Heart left ventricle (tissue), 16 donors: ENCODE results near the gene RTN1. TPM values are rescaled to one million over a fixed set of nuclear protein-coding genes. Genes with fewer than 3 reads are reported as not detected.

Experiments
- ATAC-seq, 4 donors: fragments of 200-7000 bp; cut with Tn5 transposase; one replicate each; pipeline ENCODE4 v1.9.1; 2020 to 2022; ENCODE audit warnings: moderate library complexity in 4 of 4, mild to moderate bottlenecking in 3 of 4, moderate number of reproducible peaks in 1 of 4
- DNase-seq, 5 donors: peaks; one replicate each; pipeline ENCODE4 v3.0.0-alpha.2; 2020
- H3K27ac ChIP-seq, 12 donors: fragments of 200-600 bp; sonication (generic) in 4 of 12; one replicate each; pipeline versions ENCODE4 v1.5.0 to v1.8.0; 2016 to 2022; ENCODE audit warnings: mild to moderate bottlenecking in 2 of 12
- H3K27me3 ChIP-seq, 9 donors: fragments of 200-600 bp; sonication (generic) in 2 of 9; one replicate each; pipeline versions ENCODE4 v1.5.1 to v1.8.0; 2016 to 2022; ENCODE audit warnings: mild to moderate bottlenecking in 3 of 9
- H3K36me3 ChIP-seq, 9 donors: fragments of 200-600 bp; sonication (generic) in 2 of 9; one replicate each; pipeline versions ENCODE4 v1.5.0 to v1.8.0; 2018 to 2022; ENCODE audit warnings: mild to moderate bottlenecking in 2 of 9
- H3K4me1 ChIP-seq, 12 donors: fragments of 200-600 bp; sonication (generic) in 4 of 12; one replicate each; pipeline versions ENCODE4 v1.5.0 to v1.8.0; 2016 to 2022; ENCODE audit warnings: mild to moderate bottlenecking in 3 of 12
- H3K4me3 ChIP-seq, 12 donors: fragments of 200-600 bp; sonication (generic) in 4 of 12; one replicate each; pipeline versions ENCODE4 v1.5.0 to v1.8.0; 2017 to 2022; ENCODE audit warnings: mild to moderate bottlenecking in 9 of 12, moderate library complexity in 4 of 12
- H3K9me3 ChIP-seq, 12 donors: fragments of 200-600 bp; sonication (generic) in 4 of 12; one replicate each; pipeline versions ENCODE4 v1.5.0 to v1.8.0; 2016 to 2022; ENCODE audit warnings: mild to moderate bottlenecking in 1 of 12
- CTCF ChIP-seq, 12 donors: fragments of 200-600 bp; sonication (generic) in 4 of 12; IDR thresholded peaks; one replicate each; pipeline versions ENCODE4 v1.5.0 to v1.8.0; 2018 to 2022; ENCODE audit warnings: antibody characterized with exemption in 12 of 12, mild to moderate bottlenecking in 5 of 12
- POLR2A ChIP-seq, 2 donors: fragments of 450-650 bp; IDR thresholded peaks; one replicate each; pipeline ENCODE4 v1.6.1; 2017; ENCODE audit warnings: antibody characterized with exemption in 2 of 2, mild to moderate bottlenecking in 2 of 2, moderate library complexity in 2 of 2
- WGBS, 4 donors: extraction: QIAGEN DNeasy Blood & Tissue Kit in 2 of 4; methylation state at CpG; one replicate each; pipeline versions ENCODE4 v1.1.5 to v1.1.7; 2013 to 2018; 5-methylcytosine and 5-hydroxymethylcytosine counted together
- intact Hi-C, 10 donors: fragments of 100-400 bp; cut with DNase I; formaldehyde crosslinking; loops; one replicate each; pipeline versions ENCODE4 v1.11.1 to v1.14.2; 2022
- polyA plus RNA-seq, 2 donors: library from polyadenylated mRNA; stranded (reverse); fragments of 200-250 nt; gene quantifications; one replicate each; pipeline ENCODE4 v1.2.3, GENCODE V29; 2013
- total RNA-seq, 9 donors: library from RNA; depleted of rRNA in 2 of 9; stranded (reverse); fragments of >200 nt in 2 of 9; fragmentation: NEBNext Ultra II Directional in 3 of 9; extraction: Animal tissue kit (Norgen Biotek cat#: 25700) in 3 of 9; gene quantifications; one replicate each; pipeline versions ENCODE4 v1.1.0 to v1.2.4, GENCODE V29; 2016 to 2023
- donor health status: ischemic (EF 13 %, LVEDD 7.1; RV severe dilation, severe dysfunction).
- donor health status: healthy with polysubstance abuse.
- donor health status: DM: no; HTN: yes; CAD: no.
- donor health status: DM: no; HTN: no; CAD: no.
- donor health status: ischemic (EF 25% LVEDD 6.9; RV normal size, moderate dysfunction).
- donor health status: ischemic (EF 25% LVEDD 5.7; RV mildly dilated, moderate dysfunction).
- donor health status: healthy.
- donor health status: DM: yes; HTN: yes; CAD: no.
- donor health status: ischemic (EF 35%, LVEDD 5.7; RV mildly dilated, moderate dysfunction).
- donor health status: nonischemic (EF 11% LVEDD 7.7; RV severe dilation, severe dysfunction).
- donor health status: DM: yes; HTN: yes; CAD: no.
- donor health status: PGD.
- donor health status: ischemic (EF 29% LVEDD 5.4; RV normal size, mild dysfunction).
- donor health status: nonischemic (EF 23%, LVEDD 6.1; RV moderate dilation, normal function).

Gene RTN1
- total and polyA plus RNA-seq, 11 donors, result 0.15 to 8.4 (median 0.90) TPM

GRCh38 chr14:59832653-59833294, 37.8 kb downstream of the RTN1 start:
- intact Hi-C loops, result no loop called here
- DNase-seq, result no peak
- peaks cover 0 to 18% (median 0%) of the 10 kb centered on the region in 9 donors for H3K27me3 ChIP-seq
- H3K4me1 ChIP-seq, result peaks cover 0 to 10% (median 0%) of the 10 kb centered on the region in 12 donors
- no peak overlapping the region for H3K4me3 ChIP-seq
- TF ChIP-seq CTCF (IDR thresholded peaks at IDR 0.05) (no peak), POLR2A (IDR thresholded peaks at IDR 0.05) (no peak)
- no peak for ATAC-seq
- 76 to 89% (median 82%) methylated on average over 2 of the region's 2 CpGs for WGBS, 4 donors
- no peaks in the 10 kb centered on the region for H3K36me3 ChIP-seq
- no peak overlapping the region for H3K27ac ChIP-seq
- H3K9me3 ChIP-seq, result no peaks in the 10 kb centered on the region

- intact Hi-C loops, result no loop called here
- Histone ChIP-seq H3K4me3 (no peak overlapping the region), H3K4me1 (peaks cover 0 to 10% (median 0%) of the 10 kb centered on the region in 12 donors), H3K27ac (no peak overlapping the region), H3K9me3 (no peaks in the 10 kb centered on the region), H3K36me3 (no peaks in the 10 kb centered on the region), H3K27me3 (peaks cover 0 to 18% (median 0%) of the 10 kb centered on the region in 9 donors)
- 77 to 82% (median 79%) methylated on average over 2 of the region's 2 CpGs for WGBS, 4 donors
- DNase-seq, result no peak
- no peak for TF ChIP-seq CTCF (IDR thresholded peaks at IDR 0.05)
- no peak for TF ChIP-seq POLR2A (IDR thresholded peaks at IDR 0.05)
- no peak for ATAC-seq
These were observed 39.4 kb downstream of the RTN1 start for GRCh38 chr14:59831121-59831730.

GRCh38 chr14:59830338-59830734, 40.2 kb downstream of the RTN1 start:
- TF ChIP-seq CTCF (IDR thresholded peaks at IDR 0.05) (no peak), POLR2A (IDR thresholded peaks at IDR 0.05) (no peak)
- Histone ChIP-seq H3K4me3 (no peak overlapping the region), H3K27ac (no peak overlapping the region), H3K9me3 (no peaks in the 10 kb centered on the region), H3K4me1 (peaks cover 0 to 10% (median 0%) of the 10 kb centered on the region in 12 donors), H3K36me3 (no peaks in the 10 kb centered on the region), H3K27me3 (peaks cover 0 to 18% (median 0%) of the 10 kb centered on the region in 9 donors)
- 56 to 69% (median 61%) methylated on average over 3 of the region's 3 CpGs for WGBS, 4 donors
- no peak for DNase-seq
- intact Hi-C loops, result no loop called here
- ATAC-seq, result no peak

- no peaks in the 10 kb centered on the region for H3K9me3 ChIP-seq
- no peak overlapping the region for H3K27ac ChIP-seq
- WGBS, 4 donors, result 56 to 64% (median 60%) methylated on average over 4 of the region's 4 CpGs
- intact Hi-C loops, result no loop called here
- TF ChIP-seq POLR2A (IDR thresholded peaks at IDR 0.05) (no peak), CTCF (IDR thresholded peaks at IDR 0.05) (no peak)
- H3K4me1 ChIP-seq, result peaks cover 0 to 10% (median 0%) of the 10 kb centered on the region in 12 donors
- ATAC-seq, result no peak
- H3K4me3 ChIP-seq, result no peak overlapping the region
- peaks cover 0 to 21% (median 0%) of the 10 kb centered on the region in 9 donors for H3K27me3 ChIP-seq
- no peak for DNase-seq
- no peaks in the 10 kb centered on the region for H3K36me3 ChIP-seq
These were observed 40.9 kb downstream of the RTN1 start for GRCh38 chr14:59829469-59830337.
